Brain microvascular endothelial cell (primary cell): ENCODE results near the gene PSAP.

Experiments used
- DNase-seq: peaks from one replicate; pipeline ENCODE4 v3.0.0-alpha.2; 2020
- H3K27ac ChIP-seq: fragments of 250-450 bp; sonication (Bioruptor Pico); 2 replicates; pipeline ENCODE4 v1.5.1; 2020; ENCODE audit warnings: mild to moderate bottlenecking, moderate library complexity
- H3K27me3 ChIP-seq: fragments of 250-450 bp; sonication (Bioruptor Pico); replicated peaks from 2 replicates; pipeline ENCODE4 v1.5.1; 2020; ENCODE audit warnings: mild to moderate bottlenecking
- H3K36me3 ChIP-seq: fragments of 250-450 bp; sonication (Bioruptor Pico); replicated peaks from 2 replicates; pipeline ENCODE4 v1.5.1; 2020; ENCODE audit warnings: mild to moderate bottlenecking
- H3K4me3 ChIP-seq: 2 replicates; pipeline ENCODE4 v1.5.1; 2011; ENCODE audit warnings: low read depth, mild to moderate bottlenecking, control low read depth, low read length, moderate library complexity
- in situ Hi-C: cut with HindIII; loops from 2 replicates; pipeline ENCODE4 v1.10.0; 2017; ENCODE audit warnings: low sequenced_read_pairs, low pct_ligation_motif_present
- TF ChIP-seq, protein P1 (sequence below): IDR thresholded peaks from 2 replicates; pipeline ENCODE4 v1.5.1; 2011; ENCODE audit warnings: low read depth, mild to moderate bottlenecking, moderate library complexity, low read length, control low read depth, inconsistent platforms; ENCODE audit errors: missing control alignments

The PSAP gene

GRCh38 chr10:71821909-71822763 lies 28.9 kb downstream of the PSAP start:
- Histone ChIP-seq H3K36me3 (peaks cover 93% of the 10 kb centered on the region), H3K4me3 (no peak overlapping the region), H3K27ac (no peak overlapping the region), H3K27me3 (no peaks in the 10 kb centered on the region)
- in situ Hi-C loops: no loop called here
- TF ChIP-seq, protein P1, sequence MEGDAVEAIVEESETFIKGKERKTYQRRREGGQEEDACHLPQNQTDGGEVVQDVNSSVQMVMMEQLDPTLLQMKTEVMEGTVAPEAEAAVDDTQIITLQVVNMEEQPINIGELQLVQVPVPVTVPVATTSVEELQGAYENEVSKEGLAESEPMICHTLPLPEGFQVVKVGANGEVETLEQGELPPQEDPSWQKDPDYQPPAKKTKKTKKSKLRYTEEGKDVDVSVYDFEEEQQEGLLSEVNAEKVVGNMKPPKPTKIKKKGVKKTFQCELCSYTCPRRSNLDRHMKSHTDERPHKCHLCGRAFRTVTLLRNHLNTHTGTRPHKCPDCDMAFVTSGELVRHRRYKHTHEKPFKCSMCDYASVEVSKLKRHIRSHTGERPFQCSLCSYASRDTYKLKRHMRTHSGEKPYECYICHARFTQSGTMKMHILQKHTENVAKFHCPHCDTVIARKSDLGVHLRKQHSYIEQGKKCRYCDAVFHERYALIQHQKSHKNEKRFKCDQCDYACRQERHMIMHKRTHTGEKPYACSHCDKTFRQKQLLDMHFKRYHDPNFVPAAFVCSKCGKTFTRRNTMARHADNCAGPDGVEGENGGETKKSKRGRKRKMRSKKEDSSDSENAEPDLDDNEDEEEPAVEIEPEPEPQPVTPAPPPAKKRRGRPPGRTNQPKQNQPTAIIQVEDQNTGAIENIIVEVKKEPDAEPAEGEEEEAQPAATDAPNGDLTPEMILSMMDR: no peak
- peak; percentile 16 for DNase-seq

DNA sequence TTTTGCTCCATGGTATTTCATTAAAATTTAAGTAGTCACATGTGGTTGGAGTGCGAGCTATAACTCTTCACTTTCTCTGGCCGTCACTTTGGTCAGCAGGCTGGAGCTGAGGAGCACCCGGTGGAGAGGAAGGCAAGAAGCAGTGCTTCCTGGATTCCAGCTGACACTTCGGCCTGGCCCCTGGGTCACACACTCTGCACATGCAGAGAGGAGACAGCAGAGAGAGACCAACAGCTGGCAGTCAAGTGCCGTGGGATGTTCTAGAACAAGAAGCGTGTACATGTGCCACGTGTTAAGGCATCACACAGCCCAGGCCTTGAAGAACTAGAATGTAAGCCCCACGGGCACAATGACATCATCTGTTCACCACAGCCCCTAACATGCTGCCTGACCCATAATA lies 30.1 kb downstream of the PSAP start:
- no peak overlapping the region for H3K27ac ChIP-seq
- DNase-seq: no peak
- TF ChIP-seq, protein P1: no peak
- in situ Hi-C loops: no loop called here
- H3K4me3 ChIP-seq: no peak overlapping the region
- H3K36me3 ChIP-seq: peaks cover 93% of the 10 kb centered on the region
- H3K27me3 ChIP-seq: no peaks in the 10 kb centered on the region

GRCh38 chr10:71819985-71820384 lies 31.1 kb downstream of the PSAP start:
- in situ Hi-C loops: no loop called here

DNA sequence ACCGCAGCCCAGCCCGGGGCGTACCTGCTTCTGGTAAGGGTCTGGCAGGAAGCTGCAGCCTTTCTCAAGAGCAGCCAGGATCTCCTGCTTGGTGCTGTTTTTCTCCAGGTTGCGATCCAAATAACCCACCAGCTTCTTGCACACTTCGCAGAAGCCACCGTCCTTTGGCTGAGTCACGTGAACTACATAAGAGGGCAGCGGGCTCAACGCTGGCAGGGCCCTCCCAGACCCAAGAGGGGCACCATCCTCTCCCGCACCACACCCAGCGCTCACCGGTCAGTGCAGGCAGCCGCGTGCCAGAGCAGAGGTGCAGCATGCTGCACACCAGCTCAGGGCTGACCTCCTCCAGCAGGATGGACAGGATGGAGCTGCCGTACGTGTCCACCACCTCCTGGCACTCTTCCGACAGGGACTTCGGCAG lies 31.6 kb downstream of the PSAP start:
- Histone ChIP-seq H3K27me3 (no peaks in the 10 kb centered on the region), H3K4me3 (no peak overlapping the region), H3K36me3 (peaks cover 86% of the 10 kb centered on the region), H3K27ac (no peak overlapping the region)
- in situ Hi-C loops: no loop called here
- TF ChIP-seq, protein P1: no peak
- DNase-seq: no peak

More at GRCh38 chr10:71819985-71820384, 31.1 kb downstream of the PSAP start:
- DNase-seq: no peak
- no peak overlapping the region for H3K27ac ChIP-seq
- H3K4me3 ChIP-seq: no peak overlapping the region
- TF ChIP-seq, protein P1: no peak
- H3K27me3 ChIP-seq: no peaks in the 10 kb centered on the region
- H3K36me3 ChIP-seq: peaks cover 90% of the 10 kb centered on the region

DNA sequence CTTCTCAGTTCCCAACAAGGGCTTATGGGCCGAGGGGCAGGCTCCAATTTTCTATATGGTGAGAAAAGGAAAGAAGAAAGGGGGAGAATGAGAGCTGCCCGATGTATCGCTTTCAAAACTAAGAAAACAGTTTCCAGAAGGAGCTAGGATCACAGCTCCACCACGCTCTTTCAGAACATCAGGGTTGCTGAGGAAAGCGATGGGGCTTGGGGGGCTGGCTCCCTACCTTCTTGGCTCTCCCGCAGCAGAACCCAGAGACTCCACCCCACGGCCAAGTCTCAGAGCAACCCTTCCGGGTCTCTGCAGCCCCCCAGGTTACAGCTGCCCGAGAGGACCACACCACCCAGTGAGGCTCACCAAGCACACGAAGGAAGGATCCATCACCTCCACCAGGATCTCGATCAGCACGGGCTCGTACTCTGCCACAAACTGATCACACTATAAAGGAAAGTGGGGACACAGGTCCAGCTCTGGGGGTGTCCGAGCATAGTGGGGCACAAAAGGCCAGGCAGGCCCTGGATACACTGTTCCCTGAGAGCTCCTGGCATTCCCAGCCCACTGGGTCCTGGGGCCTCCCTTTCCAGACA lies 32.3 kb downstream of the PSAP start:
- Histone ChIP-seq H3K4me3 (no peak overlapping the region), H3K36me3 (peaks cover 84% of the 10 kb centered on the region), H3K27me3 (no peaks in the 10 kb centered on the region), H3K27ac (no peak overlapping the region)
- DNase-seq: no peak
- TF ChIP-seq, protein P1: no peak
- in situ Hi-C loops: no loop called here
